Stimulated activated CD4-positive, alpha-beta T cell treated with anti-CD3 and anti-CD28 coated beads, Interleukin-15, amount 100 ng/mL, for 24 hours (primary cell): Measurements from ENCODE around the gene MAP7D1.
"Not testable (repeated sequence)": the region's sequence is repeated elsewhere in the genome, so short reads cannot be mapped to it uniquely, and the experiment has no call there.

Source experiments
- DNase-seq: peaks from one replicate; pipeline ENCODE4 v3.0.0-alpha.2; 2020

The MAP7D1 gene

GRCh38 chr1:36154765-36155407, 1.1 kb upstream of the MAP7D1 start:
- no peak for DNase-seq

GRCh38 chr1:36156329-36157114, 562 bp downstream of the MAP7D1 start:
- peak; percentile 81 for DNase-seq

- DNase-seq: peak; percentile 31
Observed at GRCh38 chr1:36157115-36157903, 1.3 kb downstream of the MAP7D1 start.

GRCh38 chr1:36157973-36158826, 2.2 kb downstream of the MAP7D1 start:
- no peak for DNase-seq

- DNase-seq: not testable (repeated sequence)
Observed at GRCh38 chr1:36158827-36159252, 2.9 kb downstream of the MAP7D1 start.

- DNase-seq: no peak
Observed at GRCh38 chr1:36159614-36160387, 3.8 kb downstream of the MAP7D1 start.

- peak; percentile 13 for DNase-seq
Observed at GRCh38 chr1:36160388-36160948, 4.5 kb downstream of the MAP7D1 start.

GRCh38 chr1:36160949-36161485, 5.1 kb downstream of the MAP7D1 start:
- peak; percentile 85 for DNase-seq

GRCh38 chr1:36161641-36162531, 5.9 kb downstream of the MAP7D1 start:
- DNase-seq: peak; percentile 60

GRCh38 chr1:36162680-36163239, 6.8 kb downstream of the MAP7D1 start:
- no peak for DNase-seq

- DNase-seq: no peak
Observed at GRCh38 chr1:36163426-36163825, 7.5 kb downstream of the MAP7D1 start.

- DNase-seq: no peak
Observed at GRCh38 chr1:36164361-36164760, 8.4 kb downstream of the MAP7D1 start.

- no peak for DNase-seq
Observed at GRCh38 chr1:36165145-36165544, 9.2 kb downstream of the MAP7D1 start.

GRCh38 chr1:36166136-36166535, 10.2 kb downstream of the MAP7D1 start:
- no peak for DNase-seq

GRCh38 chr1:36166938-36167905, 11.3 kb downstream of the MAP7D1 start:
- DNase-seq: no peak

GRCh38 chr1:36168514-36168913, 12.6 kb downstream of the MAP7D1 start:
- no peak for DNase-seq

- DNase-seq: no peak
Observed at GRCh38 chr1:36170643-36171412, 14.9 kb downstream of the MAP7D1 start.
